ENCODE measurements around the gene NTRK3.

DNA sequence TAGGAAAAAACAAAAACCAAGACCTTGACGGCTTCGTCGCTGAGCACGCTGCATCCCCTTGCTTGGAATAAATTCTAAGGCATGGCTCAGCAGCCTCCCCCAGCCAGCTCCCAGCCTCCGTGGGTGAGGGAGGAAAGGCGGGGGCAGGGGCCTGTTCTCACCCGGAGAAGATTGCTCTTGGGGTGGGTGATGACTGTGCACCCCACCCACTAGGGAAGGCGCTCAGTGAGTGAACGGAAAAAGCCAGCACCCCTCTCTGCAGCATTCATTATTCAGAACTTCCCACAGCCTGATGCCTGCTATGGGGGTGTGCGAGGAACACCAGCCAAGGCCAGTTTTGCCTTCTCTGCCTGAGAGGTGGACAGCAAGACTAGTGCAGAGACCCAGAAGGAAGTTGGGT is 19.3 kb upstream of the NTRK3 start:
- TF ChIP-seq, protein P1, sequence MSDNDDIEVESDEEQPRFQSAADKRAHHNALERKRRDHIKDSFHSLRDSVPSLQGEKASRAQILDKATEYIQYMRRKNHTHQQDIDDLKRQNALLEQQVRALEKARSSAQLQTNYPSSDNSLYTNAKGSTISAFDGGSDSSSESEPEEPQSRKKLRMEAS (IDR thresholded peaks at IDR 0.05) = no peak
- TF ChIP-seq, protein P2, sequence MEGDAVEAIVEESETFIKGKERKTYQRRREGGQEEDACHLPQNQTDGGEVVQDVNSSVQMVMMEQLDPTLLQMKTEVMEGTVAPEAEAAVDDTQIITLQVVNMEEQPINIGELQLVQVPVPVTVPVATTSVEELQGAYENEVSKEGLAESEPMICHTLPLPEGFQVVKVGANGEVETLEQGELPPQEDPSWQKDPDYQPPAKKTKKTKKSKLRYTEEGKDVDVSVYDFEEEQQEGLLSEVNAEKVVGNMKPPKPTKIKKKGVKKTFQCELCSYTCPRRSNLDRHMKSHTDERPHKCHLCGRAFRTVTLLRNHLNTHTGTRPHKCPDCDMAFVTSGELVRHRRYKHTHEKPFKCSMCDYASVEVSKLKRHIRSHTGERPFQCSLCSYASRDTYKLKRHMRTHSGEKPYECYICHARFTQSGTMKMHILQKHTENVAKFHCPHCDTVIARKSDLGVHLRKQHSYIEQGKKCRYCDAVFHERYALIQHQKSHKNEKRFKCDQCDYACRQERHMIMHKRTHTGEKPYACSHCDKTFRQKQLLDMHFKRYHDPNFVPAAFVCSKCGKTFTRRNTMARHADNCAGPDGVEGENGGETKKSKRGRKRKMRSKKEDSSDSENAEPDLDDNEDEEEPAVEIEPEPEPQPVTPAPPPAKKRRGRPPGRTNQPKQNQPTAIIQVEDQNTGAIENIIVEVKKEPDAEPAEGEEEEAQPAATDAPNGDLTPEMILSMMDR (IDR thresholded peaks at IDR 0.05; ENCODE audit: low read depth, low read length, missing input control) = no peak
- no peak for TF ChIP-seq RAD21 (IDR thresholded peaks at IDR 0.05)
- no peak for TF ChIP-seq FOXA1 (IDR thresholded peaks at IDR 0.05)
- TF ChIP-seq RXRA (IDR thresholded peaks at IDR 0.05) = no peak
